GM21381 (cell line): ENCODE results near the gene EEFSEC.

ENCODE experiments used
- ATAC-seq: cut with Tn5 transposase; IDR thresholded peaks from one replicate; pipeline ENCODE4 v1.9.1; 2021; ENCODE audit warnings: mild to moderate bottlenecking, moderate library complexity; ENCODE audit not compliant: unreplicated experiment

EEFSEC gene

GRCh38 chr3:128215290-128215689, 62.0 kb downstream of the EEFSEC start:
- no peak for ATAC-seq

- ATAC-seq: no peak
Measured at GRCh38 chr3:128215800-128216495, 62.7 kb downstream of the EEFSEC start.

DNA sequence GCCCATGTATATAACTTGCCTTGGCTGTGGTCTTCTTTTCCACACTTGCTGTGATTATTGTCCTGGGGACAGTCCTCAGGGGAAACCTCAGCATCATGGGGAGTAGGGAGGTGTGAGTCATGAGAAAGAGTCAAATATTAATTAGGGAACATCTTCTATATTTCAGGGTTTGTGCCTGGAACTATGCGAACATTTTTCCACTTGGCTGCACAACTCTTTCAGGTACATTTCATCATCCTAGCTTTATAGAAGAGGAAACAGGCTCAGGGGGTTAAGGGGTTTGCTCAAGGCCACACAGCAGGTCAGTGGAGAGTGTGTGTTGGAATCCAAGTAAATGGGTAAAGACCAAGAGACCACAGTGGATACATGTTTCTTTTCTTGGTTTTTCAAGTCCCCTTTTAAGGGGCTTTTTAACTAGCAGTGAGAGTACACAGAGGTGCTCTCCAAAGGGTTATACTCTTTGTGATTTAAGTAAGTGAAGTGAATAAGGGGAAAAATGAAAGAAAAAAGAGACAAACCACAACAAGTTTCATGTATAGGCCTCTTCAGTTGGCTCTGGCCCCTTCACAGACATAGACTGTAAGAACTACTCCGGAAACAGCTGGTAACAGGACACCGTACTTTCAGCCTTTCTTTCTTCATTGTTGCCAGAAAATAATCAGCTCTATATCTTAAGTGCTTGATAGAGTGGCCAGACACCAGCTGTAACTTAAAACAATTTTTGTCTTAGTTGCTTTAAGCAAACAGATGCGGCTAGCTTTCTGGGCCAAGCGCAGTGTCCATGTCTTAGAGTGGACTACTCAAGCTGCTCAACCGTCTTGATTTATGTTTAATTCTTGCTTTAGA, 64.6 kb downstream of the EEFSEC start:
- ATAC-seq: no peak

DNA sequence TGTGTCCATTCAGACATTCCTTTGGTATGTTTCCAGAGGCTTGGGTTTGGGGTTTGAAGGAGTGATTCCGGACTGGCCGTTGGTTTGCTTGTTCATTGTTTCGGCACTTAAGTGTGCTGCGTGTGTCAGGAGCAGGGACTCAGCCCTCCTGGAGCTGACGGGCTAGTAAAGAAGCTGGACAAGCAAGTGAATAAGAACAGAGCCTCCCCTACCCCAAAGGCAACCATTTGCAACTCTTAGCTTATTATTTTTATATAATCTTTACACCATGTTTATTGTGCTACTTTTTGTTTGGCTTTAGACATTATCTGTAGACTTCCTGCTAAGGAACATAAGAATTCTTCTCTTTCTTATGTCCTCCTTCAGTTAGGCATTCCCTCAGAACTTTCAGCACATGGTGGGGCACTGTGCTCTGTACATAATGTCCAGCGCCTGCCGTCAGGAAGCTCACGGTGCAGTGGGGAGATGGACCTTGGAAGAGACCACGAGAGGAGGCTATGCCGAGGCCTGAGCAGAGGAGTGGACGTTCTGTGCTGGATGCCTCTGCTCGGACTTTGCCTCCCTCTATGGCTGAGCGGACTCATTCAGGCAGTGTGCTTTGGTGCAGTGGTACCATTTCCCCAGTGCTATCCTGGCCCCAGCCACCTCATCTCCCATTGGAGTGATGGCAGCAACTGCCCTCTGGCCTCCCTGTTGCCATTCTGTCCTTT, 65.4 kb downstream of the EEFSEC start:
- ATAC-seq: no peak

GRCh38 chr3:128221328-128221727, 68.0 kb downstream of the EEFSEC start:
- no peak for ATAC-seq

DNA sequence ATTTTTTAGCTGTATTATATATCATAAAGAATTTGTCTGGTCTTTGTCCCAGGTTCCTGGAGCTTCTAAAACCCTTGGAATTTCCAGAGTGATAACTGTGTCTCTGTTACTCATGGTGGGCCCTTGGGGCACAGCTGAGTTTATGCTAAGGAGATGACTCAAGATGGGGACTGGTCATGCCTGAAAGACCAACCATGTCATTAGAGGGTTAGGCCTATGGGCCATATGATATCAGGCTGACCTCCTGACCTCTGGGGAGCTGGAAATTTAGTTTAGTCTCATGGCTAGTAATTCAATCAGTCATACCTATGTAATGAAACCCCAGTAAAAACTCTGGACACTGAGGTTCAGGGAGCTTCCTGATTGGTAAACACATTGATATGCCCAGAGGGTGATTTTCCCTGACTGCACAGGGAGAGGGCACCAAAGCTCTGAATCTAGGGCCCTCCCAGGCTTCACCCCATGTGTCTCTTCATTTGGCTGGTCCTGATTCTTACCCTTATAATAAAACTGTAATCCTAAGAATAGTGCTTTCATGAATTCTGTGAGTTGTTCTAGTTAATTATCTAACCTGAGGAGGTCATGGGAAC, 69.6 kb downstream of the EEFSEC start:
- ATAC-seq: no peak

GRCh38 chr3:128226186-128226725, 73.0 kb downstream of the EEFSEC start:
- ATAC-seq: no peak

DNA sequence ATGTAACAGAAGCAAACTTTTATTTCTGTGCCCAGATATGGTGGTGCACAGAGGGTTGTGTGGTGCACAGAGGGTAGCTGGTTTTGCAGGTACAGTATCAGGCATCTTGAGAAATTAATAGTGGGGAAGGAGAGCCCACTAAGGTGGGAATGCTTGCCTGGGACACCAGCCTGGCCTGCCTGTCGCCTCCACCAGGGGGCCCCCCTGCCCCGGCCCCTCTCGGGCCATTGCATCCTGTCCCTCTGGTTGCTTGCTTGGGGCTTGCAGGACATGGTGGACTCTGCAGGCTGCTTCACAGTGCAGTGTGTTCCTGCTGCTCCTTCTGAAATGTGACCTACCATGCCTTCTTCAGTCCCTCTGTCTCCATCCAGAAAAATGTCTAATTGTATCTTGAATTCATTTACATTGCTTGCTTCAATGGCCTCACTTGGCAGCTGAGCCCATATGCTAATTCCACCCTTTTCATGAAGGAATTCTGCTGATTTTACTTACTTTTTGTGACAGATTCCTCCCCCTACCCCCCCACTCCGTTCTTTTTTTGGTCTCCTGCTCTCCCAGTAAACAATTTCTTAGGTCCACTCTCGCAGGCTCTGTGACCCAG, 73.6 kb downstream of the EEFSEC start:
- ATAC-seq: no peak

DNA sequence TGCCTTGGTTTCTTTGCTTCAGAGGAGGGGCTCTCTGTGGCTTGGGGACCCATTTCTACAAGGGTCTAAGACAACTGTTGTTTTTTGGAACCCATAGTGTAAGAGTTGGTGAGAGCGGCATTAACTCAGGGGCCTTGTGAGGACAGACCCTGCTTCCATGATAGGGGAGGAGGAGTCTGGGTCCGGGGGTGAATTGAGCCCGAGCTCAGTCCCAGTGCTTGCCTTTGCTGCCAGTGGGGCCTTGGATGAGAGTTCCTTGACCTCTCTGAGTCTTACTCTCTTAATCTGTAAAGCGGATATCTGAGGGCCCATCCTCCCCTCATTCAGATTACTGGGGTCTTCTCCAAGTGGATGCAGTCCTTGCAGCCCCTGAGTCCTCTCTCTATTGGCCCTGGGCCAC, 74.2 kb downstream of the EEFSEC start:
- ATAC-seq: no peak

- ATAC-seq: no peak
Measured at GRCh38 chr3:128228366-128228910, 75.2 kb downstream of the EEFSEC start.

DNA sequence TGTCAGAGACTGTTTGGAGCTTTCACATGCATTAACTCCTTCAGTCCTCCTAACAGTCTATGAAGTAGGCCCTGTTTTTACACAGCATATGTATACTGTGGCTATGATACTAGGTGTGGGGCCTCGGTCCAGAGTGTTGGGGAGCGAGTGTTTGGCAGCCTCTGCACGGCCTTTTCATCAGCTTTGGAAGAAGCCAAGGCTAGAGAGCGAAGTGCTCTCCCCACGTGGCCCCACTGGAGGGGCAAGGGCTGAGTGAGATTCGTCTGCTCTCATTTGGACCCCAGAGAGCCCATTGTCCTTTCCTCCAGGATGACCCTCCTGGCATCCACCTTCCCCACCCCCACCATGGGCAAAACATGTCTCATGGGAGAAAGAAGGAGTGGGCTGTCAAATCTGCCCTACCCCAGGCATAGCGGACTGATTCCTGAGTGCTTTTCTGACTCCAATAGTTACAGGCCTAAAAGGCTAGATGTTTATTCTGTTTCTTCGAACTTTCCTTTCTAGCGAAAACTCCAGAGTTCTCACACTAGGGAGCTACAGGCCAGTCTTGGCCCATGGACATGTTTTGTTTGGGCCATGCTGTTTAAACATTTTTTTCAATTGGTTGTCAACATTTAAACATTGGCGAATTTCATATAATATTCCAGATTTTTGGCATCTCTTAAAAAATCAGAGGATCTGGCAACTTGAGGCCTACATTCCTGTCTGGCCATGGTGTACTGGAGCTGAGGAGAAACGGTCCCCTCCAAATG, 76.0 kb downstream of the EEFSEC start:
- no peak for ATAC-seq

DNA sequence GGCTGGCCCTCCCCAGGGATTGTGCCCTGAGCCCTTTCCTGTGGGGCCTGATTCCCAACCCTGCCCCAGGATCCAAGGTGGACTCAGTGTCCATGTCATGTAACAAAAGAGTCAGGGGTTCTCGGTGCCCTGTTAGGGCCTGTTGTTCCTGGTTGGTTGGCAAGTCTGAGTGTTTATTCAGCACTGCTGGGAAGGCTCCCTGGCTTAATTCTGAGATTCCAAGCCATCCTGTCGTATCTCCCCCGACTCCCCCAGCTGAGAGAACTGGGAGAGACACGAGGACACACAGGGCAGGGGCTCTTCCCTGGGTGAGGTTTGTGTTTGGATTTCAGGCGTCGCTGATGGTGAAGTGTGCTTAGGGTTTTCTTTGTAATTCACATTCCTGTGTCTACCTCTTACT, 78.3 kb downstream of the EEFSEC start:
- no peak for ATAC-seq

DNA sequence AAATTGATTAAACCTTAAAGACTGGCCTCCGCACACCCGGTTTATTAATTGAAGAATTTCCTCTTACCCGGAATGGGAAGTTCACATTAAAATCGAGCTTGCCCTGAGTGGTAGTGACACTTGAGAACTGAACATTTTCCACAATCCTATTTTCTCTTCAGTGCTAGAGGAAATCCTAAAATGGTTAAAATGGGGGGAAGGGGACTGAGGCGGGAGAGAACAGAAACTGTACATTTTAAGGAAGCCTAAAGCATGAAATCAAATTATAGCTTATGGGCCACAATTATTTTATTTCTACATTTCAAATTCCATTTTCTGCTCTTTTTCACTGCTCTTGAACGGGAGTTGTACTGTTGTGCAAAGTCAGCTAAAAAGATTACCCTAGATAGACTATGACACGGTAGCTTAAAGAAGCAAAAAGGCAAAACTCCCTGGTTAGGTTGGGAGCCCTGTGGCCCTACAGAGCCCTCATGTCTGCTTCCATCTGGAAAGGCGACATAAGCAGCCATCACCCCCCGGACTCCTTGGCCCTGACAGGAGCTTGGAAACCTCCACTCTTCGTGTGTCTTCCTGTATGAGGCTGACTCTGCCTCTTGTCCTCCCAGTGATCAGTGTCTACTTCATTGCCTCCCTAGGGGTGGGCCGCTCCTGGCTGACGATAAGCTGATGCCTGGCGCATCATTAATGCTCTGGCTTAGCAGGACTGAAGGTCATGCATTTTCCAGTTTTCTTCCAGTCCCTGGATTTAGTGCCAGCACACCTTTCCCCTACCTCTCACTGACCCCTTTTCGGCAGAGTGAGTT, 79.3 kb downstream of the EEFSEC start:
- no peak for ATAC-seq

DNA sequence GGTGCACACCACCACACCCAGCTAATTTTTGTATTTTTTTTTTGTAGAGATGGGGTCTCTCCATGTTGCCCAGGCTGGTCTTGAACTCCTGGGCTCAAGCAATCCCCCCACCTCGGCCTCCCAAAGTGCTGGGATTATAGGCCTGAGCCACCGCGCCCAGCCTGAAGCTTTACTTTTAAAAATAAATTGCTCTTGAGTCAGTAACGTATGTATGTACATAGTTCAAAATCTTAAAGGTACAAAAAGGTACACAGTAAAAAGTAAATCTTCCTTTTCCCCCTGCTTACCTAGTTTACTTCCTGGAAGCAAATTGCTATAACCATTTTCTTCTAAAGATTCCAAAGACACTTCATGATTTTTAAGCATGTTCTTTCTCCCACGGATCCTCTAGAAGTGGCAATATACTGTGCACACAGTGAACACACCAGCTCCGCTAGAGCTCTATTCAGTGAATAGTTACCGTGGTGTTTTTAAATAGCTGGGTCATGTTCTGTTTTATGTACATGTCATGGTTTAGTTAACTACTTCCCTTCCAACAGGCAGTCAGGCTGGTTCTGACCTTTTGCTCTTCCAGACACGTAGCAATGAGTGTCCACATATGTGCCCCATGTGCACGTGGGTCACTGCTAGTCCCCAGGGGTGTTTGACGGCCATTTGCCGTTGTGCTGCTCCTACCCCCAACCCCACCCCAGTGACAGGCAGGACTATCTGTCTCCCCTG, 82.1 kb downstream of the EEFSEC start:
- no peak for ATAC-seq

GRCh38 chr3:128236657-128237056, 83.4 kb downstream of the EEFSEC start:
- no peak for ATAC-seq

DNA sequence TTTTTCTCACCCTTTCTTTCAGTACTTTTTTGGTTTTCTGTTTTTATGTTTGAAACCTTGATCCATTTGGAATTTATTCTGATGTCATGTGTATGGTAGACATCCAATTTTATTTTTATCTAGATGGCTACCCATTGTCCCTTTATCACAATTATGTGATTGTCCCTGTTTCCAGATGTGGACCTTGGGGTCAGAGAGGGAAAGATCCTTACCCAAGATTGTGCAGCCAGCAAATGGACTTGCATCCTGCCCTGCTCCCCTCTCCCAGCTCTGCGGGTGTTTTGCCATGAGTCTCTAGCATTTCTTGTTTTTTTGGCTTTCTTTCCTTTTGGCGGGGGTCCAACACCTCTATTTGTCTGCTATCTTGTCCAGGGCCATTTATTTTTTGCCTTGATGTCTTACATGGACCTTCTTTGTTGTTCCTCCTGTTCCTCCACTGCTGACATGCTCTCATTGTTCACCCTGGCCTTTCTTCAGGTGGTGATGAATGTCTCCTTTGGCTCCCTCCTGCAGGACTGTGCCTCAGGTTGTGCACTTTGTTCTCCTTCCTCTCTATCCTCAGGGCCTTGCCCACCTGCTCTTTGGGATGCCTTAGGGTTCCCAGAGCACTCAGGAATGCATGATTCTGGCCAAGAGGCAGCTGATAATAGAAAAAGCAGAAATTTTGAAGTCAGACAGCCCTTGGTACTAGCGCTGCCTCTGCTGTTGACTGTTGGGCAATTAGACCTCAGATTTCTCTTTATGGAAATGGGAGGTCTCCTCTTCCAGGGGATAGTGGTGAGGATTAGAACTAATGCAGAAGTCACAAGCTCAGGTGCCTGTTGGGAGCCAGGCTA, 84.3 kb downstream of the EEFSEC start:
- ATAC-seq: no peak

GRCh38 chr3:128238184-128238489, 84.9 kb downstream of the EEFSEC start:
- no peak for ATAC-seq

DNA sequence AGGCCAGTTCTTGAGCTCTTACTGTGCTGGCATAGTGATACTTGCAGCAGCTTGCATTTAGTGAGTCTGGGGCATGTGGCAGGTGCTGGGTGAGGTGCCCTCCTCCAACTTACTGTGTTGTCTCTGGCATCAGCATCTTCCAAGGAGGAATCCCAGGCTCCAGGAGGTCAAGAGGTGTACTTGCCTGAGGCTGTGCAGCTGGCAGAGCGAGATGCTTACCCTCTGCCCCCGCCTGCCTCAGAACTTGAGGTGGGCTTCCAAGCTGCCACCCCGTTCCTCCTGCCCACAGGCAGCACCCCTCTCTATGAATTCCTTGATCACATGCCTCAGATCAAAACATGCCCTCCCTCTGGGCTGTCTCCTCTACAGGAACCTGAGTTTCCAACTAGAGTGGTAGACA, 86.0 kb downstream of the EEFSEC start:
- ATAC-seq: no peak
